ENCODE measurements around the gene TK1. TPM values are rescaled to one million over a fixed set of nuclear protein-coding genes. Genes with fewer than 3 reads are reported as not detected.

TK1 gene
- total RNA-seq, 2 donors from 2014 or later: 81.0 to 97.4 TPM

DNA sequence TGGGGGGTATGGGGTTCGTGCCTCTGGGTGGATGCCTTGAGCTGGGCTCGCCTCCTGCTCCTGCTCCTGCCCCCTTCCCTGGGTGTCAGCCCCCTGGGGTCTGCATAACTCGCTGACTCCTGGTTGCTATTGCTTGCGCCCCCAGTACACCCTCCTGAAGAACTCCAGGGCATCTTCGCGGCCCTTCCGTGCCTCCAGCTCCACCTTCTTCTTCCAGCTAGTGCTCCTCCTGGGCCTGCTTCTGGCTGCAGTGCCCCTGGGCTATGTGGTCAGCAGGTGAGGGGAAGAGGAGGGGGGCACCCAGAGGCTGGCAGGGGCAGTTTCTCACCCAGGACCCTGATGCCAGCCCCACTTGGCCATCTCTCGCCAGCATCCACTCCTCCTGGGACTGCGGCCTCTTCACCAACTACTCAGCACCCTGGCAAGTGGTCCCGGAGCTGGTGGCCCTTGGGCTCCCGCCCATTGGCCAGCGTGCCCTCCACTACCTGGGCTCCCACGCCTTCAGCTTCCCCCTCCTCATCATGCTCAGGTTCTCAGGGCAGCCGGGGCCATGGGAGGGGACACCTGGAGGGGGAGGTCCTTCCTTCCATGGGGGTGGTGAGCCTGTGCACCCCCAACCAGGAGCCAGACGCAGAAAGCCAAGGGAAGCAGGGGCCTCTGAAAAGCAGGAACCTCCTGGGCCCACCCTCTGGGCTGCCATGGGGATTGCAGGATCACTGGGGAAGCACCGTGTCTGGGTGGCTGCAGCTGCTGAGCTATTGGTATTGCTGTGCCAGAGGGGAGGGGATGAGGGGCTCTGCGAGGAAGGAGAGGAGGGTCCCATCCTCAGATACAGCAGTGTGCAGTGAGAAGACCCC is 48.4 kb downstream of the TK1 start:
- Mint-ChIP-seq H3K36me3 (ENCODE audit: low read depth) (no peaks in the 10 kb centered on the region), H3K27ac (no peak overlapping the region)
- TF ChIP-seq, protein P1, sequence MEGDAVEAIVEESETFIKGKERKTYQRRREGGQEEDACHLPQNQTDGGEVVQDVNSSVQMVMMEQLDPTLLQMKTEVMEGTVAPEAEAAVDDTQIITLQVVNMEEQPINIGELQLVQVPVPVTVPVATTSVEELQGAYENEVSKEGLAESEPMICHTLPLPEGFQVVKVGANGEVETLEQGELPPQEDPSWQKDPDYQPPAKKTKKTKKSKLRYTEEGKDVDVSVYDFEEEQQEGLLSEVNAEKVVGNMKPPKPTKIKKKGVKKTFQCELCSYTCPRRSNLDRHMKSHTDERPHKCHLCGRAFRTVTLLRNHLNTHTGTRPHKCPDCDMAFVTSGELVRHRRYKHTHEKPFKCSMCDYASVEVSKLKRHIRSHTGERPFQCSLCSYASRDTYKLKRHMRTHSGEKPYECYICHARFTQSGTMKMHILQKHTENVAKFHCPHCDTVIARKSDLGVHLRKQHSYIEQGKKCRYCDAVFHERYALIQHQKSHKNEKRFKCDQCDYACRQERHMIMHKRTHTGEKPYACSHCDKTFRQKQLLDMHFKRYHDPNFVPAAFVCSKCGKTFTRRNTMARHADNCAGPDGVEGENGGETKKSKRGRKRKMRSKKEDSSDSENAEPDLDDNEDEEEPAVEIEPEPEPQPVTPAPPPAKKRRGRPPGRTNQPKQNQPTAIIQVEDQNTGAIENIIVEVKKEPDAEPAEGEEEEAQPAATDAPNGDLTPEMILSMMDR (conservative IDR thresholded peaks at IDR 0.05): no peak

DNA sequence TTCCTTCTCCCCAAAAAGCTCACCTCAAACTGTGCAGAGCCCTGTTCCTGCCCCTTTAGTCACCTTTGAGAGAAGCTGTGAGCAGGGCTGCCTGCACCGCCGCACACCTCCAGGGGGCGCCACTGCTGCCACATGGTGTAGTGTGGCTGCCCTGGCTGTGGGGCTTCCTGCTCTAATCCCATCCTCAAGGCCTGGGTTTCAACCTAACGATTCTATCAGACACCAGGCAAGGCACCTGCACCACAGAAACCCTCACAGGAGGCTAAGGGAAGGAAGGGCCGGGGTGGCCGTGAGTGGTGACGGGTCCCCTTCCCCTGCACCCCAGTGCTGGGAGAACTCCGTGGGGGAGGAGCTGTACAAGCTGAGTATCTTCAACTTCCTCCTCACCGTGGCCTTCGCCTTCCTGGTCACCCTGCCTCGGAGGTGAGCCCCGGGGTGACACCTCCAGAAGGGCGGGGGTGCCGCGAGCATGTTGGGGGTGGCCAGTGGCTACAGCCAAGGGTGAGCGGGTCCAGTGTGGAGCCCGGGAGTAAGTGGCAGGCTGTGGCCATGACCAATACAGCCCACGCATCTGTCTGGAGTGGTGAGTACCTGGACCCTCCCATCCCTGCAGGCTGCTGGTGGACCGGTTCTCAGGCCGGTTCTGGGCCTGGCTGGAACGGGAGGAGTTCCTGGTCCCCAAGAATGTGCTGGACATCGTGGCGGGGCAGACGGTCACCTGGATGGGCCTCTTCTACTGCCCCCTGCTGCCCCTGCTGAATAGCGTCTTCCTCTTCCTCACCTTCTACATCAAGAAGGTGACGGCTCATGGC is 49.3 kb downstream of the TK1 start:
- DNase-seq: peak; percentile 87
- peaks cover 22% of the 10 kb centered on the region for H3K27me3 Mint-ChIP-seq (ENCODE audit: insufficient read depth)
- WGBS, 2 experiments (ENCODE audit: insufficient coverage in 1 of 2, insufficient read length in 1 of 2): 83 to 87% methylated on average over 17 to 26 of the region's 26 CpGs

More for the DNA sequence above, 48.4 kb downstream of the TK1 start:
- H3K4me1 ChIP-seq (ENCODE audit: control insufficient read depth, insufficient read depth, low read length): no peaks in the 10 kb centered on the region
- H3K4me3 ChIP-seq (ENCODE audit: low read length): no peak overlapping the region
- no peak overlapping the region for H3K27ac ChIP-seq (ENCODE audit: low read depth, low read length)
- no peaks in the 10 kb centered on the region for H3K27me3 ChIP-seq (ENCODE audit: control insufficient read depth, insufficient read depth, low read length, poor library complexity, severe bottlenecking)
- H3K9me3 ChIP-seq (ENCODE audit: control insufficient read depth, low read length): no peaks in the 10 kb centered on the region
- H3K9ac ChIP-seq (ENCODE audit: extremely low read depth, low read length, poor library complexity, severe bottlenecking): no peak overlapping the region
- Mint-ChIP-seq H3K4me3 (no peak overlapping the region), H3K27me3 (ENCODE audit: insufficient read depth) (peaks cover 17% of the 10 kb centered on the region), H3K9me3 (no peaks in the 10 kb centered on the region), H3K4me1 (peaks cover 3% of the 10 kb centered on the region)
- peak; percentile 76 for DNase-seq
- H3K36me3 ChIP-seq (ENCODE audit: control insufficient read depth, insufficient read depth, low read length): no peaks in the 10 kb centered on the region
- 85 to 92% methylated on average over 2 to 17 of the region's 17 CpGs for WGBS, 2 experiments (ENCODE audit: insufficient coverage in 1 of 2, insufficient read length in 1 of 2)

DNA sequence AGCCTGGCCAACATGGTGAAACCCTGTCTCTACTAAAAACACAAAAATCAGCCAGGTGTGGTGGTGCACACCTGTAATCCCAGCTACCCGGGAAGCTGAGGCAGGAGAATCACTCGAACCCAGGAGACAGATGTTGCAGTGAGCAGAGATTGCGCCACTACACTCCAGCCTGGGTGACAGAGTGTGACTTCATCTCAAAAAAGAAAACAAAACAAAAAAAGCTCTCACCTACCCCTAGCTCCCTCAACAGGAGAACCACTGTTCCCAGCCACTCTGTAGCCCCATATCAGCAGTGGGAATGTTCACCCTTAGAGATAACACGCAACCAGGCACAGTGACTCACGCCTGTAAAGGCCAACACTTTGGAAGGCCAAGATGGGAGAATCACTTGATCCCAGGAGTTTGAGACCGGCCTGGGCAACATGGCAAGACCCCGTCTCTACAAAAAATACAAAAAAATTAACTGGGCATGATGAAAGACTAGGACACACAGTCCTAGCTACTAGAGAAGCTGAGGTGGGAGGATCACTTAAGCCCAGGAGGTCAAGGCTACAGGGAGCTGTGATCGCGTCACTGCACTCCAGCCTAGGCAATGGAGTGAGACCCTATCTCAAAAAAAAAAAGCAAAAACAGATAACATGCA is 50.9 kb downstream of the TK1 start:
- H3K9ac ChIP-seq (ENCODE audit: extremely low read depth, low read length, poor library complexity, severe bottlenecking): no peak overlapping the region
- no peak overlapping the region for H3K27ac ChIP-seq (ENCODE audit: low read depth, low read length)
- H3K36me3 Mint-ChIP-seq (ENCODE audit: low read depth): no peaks in the 10 kb centered on the region
- TF ChIP-seq, protein P1 (conservative IDR thresholded peaks at IDR 0.05): no peak
- 94 to 95% methylated on average over 8 to 9 of the region's 9 CpGs for WGBS, 2 experiments (ENCODE audit: insufficient coverage in 1 of 2, insufficient read length in 1 of 2)
- H3K27ac Mint-ChIP-seq: no peak overlapping the region
- no peaks in the 10 kb centered on the region for H3K9me3 Mint-ChIP-seq
- H3K4me3 Mint-ChIP-seq: no peak overlapping the region
- H3K9me3 ChIP-seq (ENCODE audit: control insufficient read depth, low read length): no peaks in the 10 kb centered on the region
- no peaks in the 10 kb centered on the region for H3K36me3 ChIP-seq (ENCODE audit: control insufficient read depth, insufficient read depth, low read length)
- H3K4me3 ChIP-seq (ENCODE audit: low read length): no peak overlapping the region
- H3K27me3 Mint-ChIP-seq (ENCODE audit: insufficient read depth): peaks cover 19% of the 10 kb centered on the region
- H3K4me1 ChIP-seq (ENCODE audit: control insufficient read depth, insufficient read depth, low read length): no peaks in the 10 kb centered on the region
- H3K4me1 Mint-ChIP-seq: peaks cover 3% of the 10 kb centered on the region
- DNase-seq: no peak
- peaks cover 4% of the 10 kb centered on the region for H3K27me3 ChIP-seq (ENCODE audit: control insufficient read depth, insufficient read depth, low read length, poor library complexity, severe bottlenecking)

More for the DNA sequence above, 49.3 kb downstream of the TK1 start:
- Histone ChIP-seq H3K36me3 (ENCODE audit: control insufficient read depth, insufficient read depth, low read length) (no peaks in the 10 kb centered on the region), H3K9me3 (ENCODE audit: control insufficient read depth, low read length) (no peaks in the 10 kb centered on the region), H3K27ac (ENCODE audit: low read depth, low read length) (no peak overlapping the region), H3K27me3 (ENCODE audit: control insufficient read depth, insufficient read depth, low read length, poor library complexity, severe bottlenecking) (no peaks in the 10 kb centered on the region), H3K4me3 (ENCODE audit: low read length) (no peak overlapping the region), H3K9ac (ENCODE audit: extremely low read depth, low read length, poor library complexity, severe bottlenecking) (no peak overlapping the region), H3K4me1 (ENCODE audit: control insufficient read depth, insufficient read depth, low read length) (no peaks in the 10 kb centered on the region)
- TF ChIP-seq, protein P1 (conservative IDR thresholded peaks at IDR 0.05): peak; percentile 75
- Mint-ChIP-seq H3K9me3 (no peaks in the 10 kb centered on the region), H3K27ac (no peak overlapping the region), H3K36me3 (ENCODE audit: low read depth) (no peaks in the 10 kb centered on the region), H3K4me3 (no peak overlapping the region), H3K4me1 (peaks cover 3% of the 10 kb centered on the region)

All from endodermal cell (in vitro differentiated cells).